MM.1S (cell line): Measurements from ENCODE around the gene KRTAP10-1.

Source experiments
- CTCF ChIP-seq: fragments of 300-600 bp; sonication (generic); IDR thresholded peaks from 2 replicates; pipeline ENCODE4 v1.5.1; 2016; ENCODE audit warnings: antibody characterized with exemption, low read length, mixed read lengths
- EZH2 ChIP-seq: fragments of 300-600 bp; sonication (generic); optimal IDR thresholded peaks from 2 replicates; pipeline ENCODE3; 2017; ENCODE audit warnings: low read depth, mild to moderate bottlenecking, antibody characterized with exemption, low read length, mixed read lengths
- EZH2phosphoT487 ChIP-seq: fragments of 300-600 bp; sonication (generic); IDR thresholded peaks from 2 replicates; pipeline ENCODE4 v1.6.1; 2018; ENCODE audit warnings: antibody characterized with exemption, low read length

DNA sequence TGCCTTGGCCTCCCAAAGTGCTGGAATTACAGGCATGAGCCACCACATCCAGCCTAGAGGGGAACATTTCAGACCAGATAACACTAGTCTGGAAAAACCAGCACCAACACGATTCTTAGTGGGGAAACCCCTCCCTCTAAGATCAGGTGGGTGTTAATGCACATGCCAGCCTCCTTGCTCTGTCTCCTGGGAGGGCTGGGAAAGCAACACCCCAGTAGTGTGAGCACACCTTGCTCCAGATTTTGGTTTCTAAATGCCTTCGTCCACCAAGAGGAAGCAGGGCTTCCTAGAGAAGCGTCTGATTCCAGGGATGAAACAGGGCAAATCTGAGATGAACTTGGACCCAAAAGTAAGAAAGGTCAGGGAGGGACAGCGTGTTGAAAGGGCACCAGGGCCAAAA lies 31.3 kb upstream of the KRTAP10-1 start:
- TF ChIP-seq EZH2phosphoT487 (no peak), CTCF (no peak), EZH2 (no peak)
